NT2/D1 (cell line): ENCODE results near the gene NLE1.

Experiments used
- DNase-seq: peaks from one replicate; pipeline ENCODE4 v3.0.0-alpha.2; 2011; ENCODE audit warnings: low read depth, low spot score
- H3K27me3 ChIP-seq: 2 replicates; pipeline ENCODE4 v1.6.0; 2011; ENCODE audit warnings: mild to moderate bottlenecking; ENCODE audit not compliant: insufficient read length, insufficient read depth
- H3K36me3 ChIP-seq: 2 replicates; pipeline ENCODE4 v1.6.1; 2011; ENCODE audit warnings: mild to moderate bottlenecking, low read length, mixed read lengths; ENCODE audit not compliant: insufficient read depth, insufficient read length
- H3K4me1 ChIP-seq: 2 replicates; pipeline ENCODE4 v1.5.1; 2011; ENCODE audit not compliant: insufficient read depth, insufficient read length
- H3K4me3 ChIP-seq: 2 replicates; pipeline ENCODE4 v1.5.1; 2011; ENCODE audit warnings: low read depth; ENCODE audit not compliant: insufficient read length
- H3K9ac ChIP-seq: 2 replicates; pipeline ENCODE4 v1.6.0; 2011; ENCODE audit warnings: low read depth; ENCODE audit not compliant: insufficient read length
- H3K9me3 ChIP-seq: 2 replicates; pipeline ENCODE4 v1.5.1; 2011; ENCODE audit warnings: mild to moderate bottlenecking, low read length; ENCODE audit not compliant: insufficient read depth
- SUZ12 ChIP-seq: IDR thresholded peaks from 2 replicates; pipeline ENCODE4 v1.6.1; 2011; ENCODE audit not compliant: insufficient read length, insufficient read depth; ENCODE audit errors: extremely low read depth
- YY1 ChIP-seq: IDR thresholded peaks from 2 replicates; pipeline ENCODE4 v1.6.1; 2011; ENCODE audit not compliant: insufficient read length, insufficient read depth
- ZNF274 ChIP-seq: IDR thresholded peaks from 2 replicates; pipeline ENCODE4 v1.6.1; 2011; ENCODE audit warnings: mild to moderate bottlenecking, low read depth, low read length

NLE1 gene

GRCh38 chr17:35141681-35142466 lies at the start of gene NLE1:
NLE1 (minus strand) TSS chr17:35142303; CDS start chr17:35142275, 28 bp downstream.
- Histone ChIP-seq H3K9ac (peak within 1 kb of the TSS; percentile 98), H3K9me3 (no peaks in the 10 kb centered on the region), H3K27me3 (no peaks in the 10 kb centered on the region), H3K4me3 (peak within 1 kb of the TSS; percentile 99), H3K4me1 (no peaks in the 10 kb centered on the region), H3K36me3 (peaks cover 34% of the 10 kb centered on the region)
- peak; percentile 60 for DNase-seq
- TF ChIP-seq SUZ12, result no peak
- TF ChIP-seq YY1, result peak; percentile 32

- Histone ChIP-seq H3K4me3 (no peak overlapping the region), H3K9ac (no peak overlapping the region), H3K9me3 (peaks cover 9% of the 10 kb centered on the region; the same call in 1 of the 2 replicates), H3K27me3 (no peaks in the 10 kb centered on the region), H3K4me1 (no peaks in the 10 kb centered on the region), H3K36me3 (no peaks in the 10 kb centered on the region)
- no peak for TF ChIP-seq ZNF274
- no peak for TF ChIP-seq SUZ12
- no peak for DNase-seq
These were observed 49.0 kb upstream of the NLE1 start for GRCh38 chr17:35191001-35191695.

- Histone ChIP-seq H3K4me1 (no peaks in the 10 kb centered on the region), H3K27me3 (no peaks in the 10 kb centered on the region), H3K36me3 (no peaks in the 10 kb centered on the region), H3K9ac (no peak overlapping the region), H3K4me3 (no peak overlapping the region), H3K9me3 (peaks cover 9% of the 10 kb centered on the region; the same call in 1 of the 2 replicates)
- TF ChIP-seq ZNF274 (no peak), YY1 (no peak), SUZ12 (no peak)
- no peak for DNase-seq
These were observed 47.2 kb upstream of the NLE1 start for GRCh38 chr17:35189291-35189690.

- H3K4me3 ChIP-seq, result no peak overlapping the region
- H3K27me3 ChIP-seq, result no peaks in the 10 kb centered on the region
- no peaks in the 10 kb centered on the region for H3K36me3 ChIP-seq
- H3K9ac ChIP-seq, result no peak overlapping the region
- DNase-seq, result no peak
- no peaks in the 10 kb centered on the region for H3K4me1 ChIP-seq
- TF ChIP-seq ZNF274, result no peak
- TF ChIP-seq YY1, result no peak
- TF ChIP-seq SUZ12, result no peak
- H3K9me3 ChIP-seq, result peaks cover 9% of the 10 kb centered on the region; the same call in 1 of the 2 replicates
These were observed 46.0 kb upstream of the NLE1 start for GRCh38 chr17:35188111-35188510.

GRCh38 chr17:35187481-35187880 lies 45.4 kb upstream of the NLE1 start:
- H3K4me3 ChIP-seq, result no peak overlapping the region
- no peaks in the 10 kb centered on the region for H3K27me3 ChIP-seq
- H3K9ac ChIP-seq, result no peak overlapping the region
- H3K36me3 ChIP-seq, result no peaks in the 10 kb centered on the region
- peaks cover 9% of the 10 kb centered on the region; the same call in 1 of the 2 replicates for H3K9me3 ChIP-seq
- no peaks in the 10 kb centered on the region for H3K4me1 ChIP-seq
- no peak for DNase-seq
- no peak for TF ChIP-seq YY1
- no peak for TF ChIP-seq SUZ12
- no peak for TF ChIP-seq ZNF274

- no peaks in the 10 kb centered on the region for H3K4me1 ChIP-seq
- H3K9ac ChIP-seq, result no peak overlapping the region
- DNase-seq, result no peak
- TF ChIP-seq SUZ12, result no peak
- no peak for TF ChIP-seq YY1
- TF ChIP-seq ZNF274, result no peak
- H3K4me3 ChIP-seq, result no peak overlapping the region
- no peaks in the 10 kb centered on the region for H3K36me3 ChIP-seq
- H3K27me3 ChIP-seq, result no peaks in the 10 kb centered on the region
- peaks cover 9% of the 10 kb centered on the region; the same call in 1 of the 2 replicates for H3K9me3 ChIP-seq
These were observed 43.7 kb upstream of the NLE1 start for GRCh38 chr17:35185849-35186248.

GRCh38 chr17:35184274-35184673 lies 42.2 kb upstream of the NLE1 start:
- H3K9ac ChIP-seq, result no peak overlapping the region
- no peak for DNase-seq
- no peaks in the 10 kb centered on the region for H3K36me3 ChIP-seq
- H3K4me3 ChIP-seq, result no peak overlapping the region
- TF ChIP-seq ZNF274 (no peak), YY1 (no peak), SUZ12 (no peak)
- H3K9me3 ChIP-seq, result peaks cover 3% of the 10 kb centered on the region; the same call in 1 of the 2 replicates
- H3K27me3 ChIP-seq, result no peaks in the 10 kb centered on the region
- H3K4me1 ChIP-seq, result no peaks in the 10 kb centered on the region
